Measurements from ENCODE around the gene NEURL1B.

DNA sequence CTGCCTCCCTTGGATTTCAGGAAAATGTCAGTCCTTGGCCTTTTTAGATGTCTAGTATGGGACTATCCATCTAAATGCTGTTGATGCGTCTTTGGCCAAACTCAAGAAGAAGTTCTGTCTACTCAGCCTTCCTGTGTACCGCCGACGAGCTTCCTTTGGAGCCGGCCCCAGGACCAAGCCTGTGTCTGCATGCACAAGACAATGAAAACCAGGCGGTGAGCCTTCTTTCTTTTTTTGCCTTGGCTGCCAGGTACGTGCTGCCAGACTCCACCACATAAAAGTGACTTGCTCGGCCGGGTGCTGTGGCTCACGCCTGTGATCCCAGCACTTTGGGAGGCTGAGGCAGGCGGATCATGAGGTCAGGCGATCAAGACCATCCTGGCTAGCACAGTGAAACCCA, 6.0 kb upstream of the NEURL1B start:
- TF ChIP-seq CTCF (IDR thresholded peaks at IDR 0.05) = no peak
- TF ChIP-seq POLR2A (IDR thresholded peaks at IDR 0.05) = no peak

Measured in right lobe of liver (tissue), 4 donors.